Keratinocyte (primary cell): ENCODE measurements around the gene DOCK7.

Experiments used
- CTCF ChIP-seq, 3 experiments: IDR thresholded peaks in 1 of 3; conservative IDR thresholded peaks in 1 of 3; optimal IDR thresholded peaks in 1 of 3; 2 replicates in 2 of 3; 3 replicates in 1 of 3; pipeline versions ENCODE3 to v1.5.1; 2011; ENCODE audit warnings: low read length in 3 of 3, mild to moderate bottlenecking in 3 of 3, moderate library complexity in 2 of 3, control low read depth in 1 of 3, inconsistent platforms in 1 of 3; ENCODE audit not compliant: insufficient read depth in 2 of 3; ENCODE audit errors: extremely low read depth in 1 of 3
- EZH2 ChIP-seq: IDR thresholded peaks from one replicate; pipeline ENCODE4 v1.6.1; 2012; ENCODE audit warnings: inconsistent platforms, mild to moderate bottlenecking, low read length, moderate library complexity

GRCh38 chr1:62728963-62729362 lies 40.8 kb upstream of the DOCK7 start:
- TF ChIP-seq CTCF (optimal IDR thresholded peaks at IDR 0.05 in 1 of 3, IDR thresholded peaks at IDR 0.05 in 1 of 3, conservative IDR thresholded peaks at IDR 0.05 in 1 of 3; ENCODE audit: extremely low read depth in 1 of 3, insufficient read depth in 2 of 3, low read length in 3 of 3) (no peak), EZH2 (no peak)
